Stomach smooth muscle (tissue), 2 donors: Measurements from ENCODE around the gene ADAMTSL2.

ENCODE experiments used
- H3K27ac ChIP-seq: one replicate; pipeline ENCODE4 v1.7.0; 2013; ENCODE audit warnings: mild to moderate bottlenecking, low read length, inconsistent platforms
- H3K27me3 ChIP-seq, 2 donors: one replicate each; pipeline ENCODE4 v1.7.0; 2013; ENCODE audit warnings: low read length in 2 of 2; ENCODE audit not compliant: insufficient read depth in 2 of 2, control insufficient read depth in 1 of 2
- H3K36me3 ChIP-seq, 2 donors: one replicate each; pipeline ENCODE4 v1.7.0; 2013; ENCODE audit warnings: low read length in 2 of 2; ENCODE audit not compliant: control insufficient read depth in 2 of 2, insufficient read depth in 2 of 2
- H3K4me1 ChIP-seq: one replicate; pipeline ENCODE4 v1.7.0; 2013; ENCODE audit warnings: low read length; ENCODE audit not compliant: control insufficient read depth, insufficient read depth
- H3K4me3 ChIP-seq, 2 donors: one replicate each; pipeline ENCODE4 v1.7.0; 2013; ENCODE audit warnings: low read length in 2 of 2
- H3K9ac ChIP-seq, 2 donors: one replicate each; pipeline ENCODE4 v1.7.0; 2013; ENCODE audit warnings: low read length in 2 of 2, mild to moderate bottlenecking in 1 of 2
- H3K9me3 ChIP-seq, 2 donors: one replicate each; pipeline ENCODE4 v1.7.0; 2013; ENCODE audit warnings: low read length in 2 of 2; ENCODE audit not compliant: control insufficient read depth in 2 of 2
- donor health status: healthy.
- donor health status: Pancreatic carcinoma.

The ADAMTSL2 gene

DNA sequence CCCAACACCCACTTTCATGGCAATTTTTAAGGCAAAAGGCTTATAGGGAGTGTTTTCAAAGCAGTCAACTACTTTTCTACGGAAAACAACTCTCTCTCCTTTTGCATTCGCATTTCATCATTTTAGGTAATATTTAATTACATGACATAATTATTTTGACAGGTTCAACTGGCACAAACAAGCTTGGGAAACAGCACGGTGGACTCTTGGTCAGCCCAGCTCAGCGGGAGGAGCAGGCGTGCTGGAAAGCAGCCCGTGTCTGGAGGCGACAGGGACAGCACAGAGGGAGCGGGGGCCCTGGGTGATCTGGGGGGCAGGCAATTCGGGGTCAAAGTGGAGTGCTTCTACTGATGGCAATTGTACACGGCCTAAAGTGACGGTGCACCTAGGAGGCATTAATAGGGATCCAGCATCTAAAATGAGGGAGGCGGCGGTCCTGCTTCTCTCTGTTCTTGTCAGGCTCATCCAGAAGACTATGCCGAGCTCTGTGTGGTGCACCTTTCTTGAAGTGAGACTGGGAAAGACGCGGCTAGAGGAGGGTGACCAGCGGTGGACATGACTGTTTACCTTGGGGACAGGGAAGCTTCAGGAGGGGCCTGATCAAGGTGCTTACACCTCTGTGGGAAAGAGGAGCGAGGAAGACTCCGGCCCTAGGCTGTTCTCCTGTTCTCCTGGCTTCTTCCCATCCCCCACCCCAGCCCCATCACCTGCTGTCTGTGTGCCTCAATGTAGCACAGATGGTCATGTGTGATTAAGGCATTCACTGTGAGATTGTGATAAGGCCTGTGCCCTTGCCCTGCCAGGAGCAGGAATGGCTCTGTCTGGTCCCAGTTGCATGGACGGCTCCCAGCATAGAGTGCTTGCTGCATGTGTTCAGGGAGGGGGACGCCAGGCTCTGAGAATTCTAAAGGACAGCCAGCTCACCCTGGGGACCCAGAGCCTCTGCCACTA lies 13.1 kb upstream of the ADAMTSL2 start:
- no peak overlapping the region for H3K9ac ChIP-seq

DNA sequence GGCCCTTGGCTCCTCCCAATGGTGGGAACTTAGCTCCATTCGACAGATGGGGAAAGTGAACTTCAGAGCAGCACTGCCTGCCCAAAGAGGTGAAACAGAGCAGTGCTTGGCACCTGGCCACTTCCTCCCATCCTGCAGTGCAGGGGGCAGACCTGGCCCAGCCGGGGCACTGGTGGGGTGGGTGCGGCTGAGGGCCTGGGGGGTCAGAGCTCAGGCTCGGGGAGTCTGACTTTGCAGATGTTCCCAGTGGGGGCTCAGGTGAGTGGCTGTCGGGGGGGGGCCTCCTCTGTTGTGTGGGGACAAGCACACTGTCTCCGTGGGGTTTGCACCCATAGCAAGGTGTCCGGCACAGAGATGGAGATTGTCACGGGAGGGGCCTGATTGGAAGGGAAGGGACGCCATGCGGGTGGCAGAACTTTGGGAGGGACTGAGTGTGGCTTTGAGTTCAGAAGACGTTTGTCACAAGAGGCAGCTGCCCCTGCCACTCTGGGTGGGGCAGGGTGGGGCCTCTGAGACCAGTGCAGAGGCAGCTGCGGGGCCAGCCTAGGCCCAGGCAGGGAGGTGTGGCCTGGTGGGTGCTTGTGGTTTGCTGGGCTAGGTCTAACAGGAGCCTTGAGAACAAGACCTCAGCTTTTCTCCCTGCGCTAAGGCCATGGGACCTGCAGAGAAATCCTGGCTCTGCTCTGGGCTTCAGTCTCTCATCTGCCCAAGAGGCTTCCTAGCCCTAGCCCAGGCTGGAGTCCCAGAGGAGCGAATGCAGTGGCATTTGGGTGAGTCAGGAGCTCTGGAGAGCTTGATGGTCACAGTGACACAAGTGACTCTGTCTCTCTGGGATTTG lies 12.2 kb upstream of the ADAMTSL2 start:
- H3K9ac ChIP-seq: no peak overlapping the region
- H3K36me3 ChIP-seq: no peaks in the 10 kb centered on the region
- no peak overlapping the region for H3K4me3 ChIP-seq
- H3K4me1 ChIP-seq: peaks cover 16% of the 10 kb centered on the region
- peaks cover 0 to 2% of the 10 kb centered on the region in 2 donors for H3K27me3 ChIP-seq
- H3K27ac ChIP-seq: no peak overlapping the region
- H3K9me3 ChIP-seq: no peaks in the 10 kb centered on the region

More for the DNA sequence above, 13.1 kb upstream of the ADAMTSL2 start:
- Histone ChIP-seq H3K4me1 (peaks cover 7% of the 10 kb centered on the region), H3K4me3 (no peak overlapping the region), H3K27ac (no peak overlapping the region), H3K36me3 (no peaks in the 10 kb centered on the region), H3K9me3 (no peaks in the 10 kb centered on the region), H3K27me3 (peaks cover 0 to 2% of the 10 kb centered on the region in 2 donors)

DNA sequence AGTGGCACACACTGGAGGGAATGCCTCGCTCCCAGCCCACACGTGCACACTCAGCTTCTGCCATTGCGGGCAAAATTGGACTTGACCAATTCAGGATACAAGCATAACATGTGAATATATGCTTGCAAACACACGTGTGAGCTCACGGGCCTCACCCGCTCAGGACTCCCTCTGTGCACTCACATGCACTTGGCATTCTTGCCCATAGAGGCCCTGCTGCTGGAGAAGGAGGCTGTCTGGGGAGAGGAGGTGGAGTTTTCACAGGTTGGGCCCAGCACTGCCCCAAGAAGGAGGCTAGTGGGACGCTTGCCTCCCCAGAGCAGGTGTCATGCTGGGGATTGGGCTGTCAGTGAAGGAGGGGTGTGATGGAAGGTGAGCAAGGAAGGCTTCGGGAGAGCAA lies 11.4 kb upstream of the ADAMTSL2 start:
- no peak overlapping the region for H3K27ac ChIP-seq
- no peaks in the 10 kb centered on the region for H3K9me3 ChIP-seq
- H3K9ac ChIP-seq: no peak overlapping the region
- H3K27me3 ChIP-seq: peaks cover 0 to 2% of the 10 kb centered on the region in 2 donors
- H3K4me3 ChIP-seq: no peak overlapping the region
- H3K36me3 ChIP-seq: no peaks in the 10 kb centered on the region
- H3K4me1 ChIP-seq: peaks cover 24% of the 10 kb centered on the region

DNA sequence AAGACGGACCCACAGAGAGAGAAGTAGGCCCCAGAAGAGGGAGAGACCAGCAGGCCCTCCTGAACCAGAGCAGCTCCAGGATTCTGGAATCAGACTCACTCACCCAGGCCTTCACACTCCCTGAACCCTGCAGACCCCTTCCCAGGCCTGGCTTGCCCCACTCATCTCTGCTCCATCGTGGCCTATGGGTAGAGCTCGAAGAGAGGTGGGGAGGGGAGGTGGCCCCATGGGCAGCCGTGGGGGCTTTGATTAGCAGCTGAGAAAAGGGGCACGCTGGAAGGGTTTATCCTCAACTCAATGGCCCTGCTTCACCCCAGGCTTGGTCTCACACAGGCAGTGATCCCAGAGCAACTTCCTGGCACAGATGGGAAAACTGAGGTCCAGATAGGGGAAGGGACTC lies 10.4 kb upstream of the ADAMTSL2 start:
- H3K27me3 ChIP-seq: peaks cover 0 to 2% of the 10 kb centered on the region in 2 donors
- peaks cover 34% of the 10 kb centered on the region for H3K4me1 ChIP-seq
- H3K36me3 ChIP-seq: no peaks in the 10 kb centered on the region
- no peak overlapping the region for H3K9ac ChIP-seq
- H3K27ac ChIP-seq: no peak overlapping the region
- H3K9me3 ChIP-seq: no peaks in the 10 kb centered on the region
- no peak overlapping the region for H3K4me3 ChIP-seq

DNA sequence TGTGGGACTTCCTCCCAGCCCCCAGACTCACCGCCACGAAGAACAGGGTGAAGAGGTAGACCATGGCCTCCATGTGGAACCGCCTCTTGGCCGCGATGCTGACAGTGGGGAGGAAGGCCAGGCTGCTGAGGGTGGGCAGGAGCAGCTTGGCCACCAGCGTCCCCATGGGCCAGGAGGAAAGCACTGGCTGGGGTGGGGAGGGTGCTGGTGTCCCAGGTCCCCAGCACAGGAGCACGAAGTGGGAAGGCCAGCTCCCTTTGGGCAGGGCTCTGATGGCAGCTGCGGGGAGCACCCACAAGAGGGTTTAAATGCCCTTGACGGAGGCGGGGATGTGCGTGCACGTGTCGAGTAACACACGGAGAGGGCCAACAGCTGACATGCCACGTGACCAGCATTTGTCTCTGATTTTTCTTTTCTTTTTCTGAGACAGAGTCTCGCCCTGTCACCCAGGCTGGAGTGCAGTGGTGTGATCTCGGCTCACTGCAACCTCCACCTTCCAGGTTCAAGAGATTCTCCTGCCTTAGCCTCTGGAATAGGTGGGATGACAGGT lies 9.8 kb upstream of the ADAMTSL2 start, which contains the start of gene MYMK:
TSS of gene MYMK (minus strand) at position 281 of the 550 bp plus-strand sequence. CDS start at position 166, 115 bp downstream.
- Histone ChIP-seq H3K4me1 (peaks cover 34% of the 10 kb centered on the region), H3K4me3 (no peak within 1 kb of the TSS), H3K9me3 (no peaks in the 10 kb centered on the region), H3K27me3 (peaks cover 0 to 2% of the 10 kb centered on the region in 2 donors), H3K9ac (no peak within 1 kb of the TSS), H3K36me3 (no peaks in the 10 kb centered on the region), H3K27ac (no peak within 1 kb of the TSS)

DNA sequence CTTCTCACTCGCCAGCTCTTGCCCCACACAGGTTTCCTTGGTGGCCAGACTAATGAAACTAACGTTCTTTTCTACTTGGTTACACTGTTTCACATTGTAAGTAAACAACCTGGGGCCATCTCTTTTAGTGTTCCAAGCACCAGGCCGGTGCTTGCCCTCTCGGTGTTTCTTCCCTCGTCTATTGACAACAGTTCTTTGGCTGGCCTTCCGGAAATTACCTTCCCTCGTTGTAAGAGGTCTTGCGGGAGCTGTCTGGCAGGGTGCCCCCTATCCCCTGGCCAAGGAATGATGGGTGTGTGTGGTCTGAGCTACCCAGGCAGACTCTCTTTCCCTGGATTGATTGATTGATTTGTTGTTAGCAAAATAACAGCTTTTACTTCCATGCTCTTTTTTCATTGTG lies 8.8 kb upstream of the ADAMTSL2 start:
- Histone ChIP-seq H3K4me3 (no peak overlapping the region), H3K4me1 (peaks cover 34% of the 10 kb centered on the region), H3K36me3 (no peaks in the 10 kb centered on the region), H3K9me3 (no peaks in the 10 kb centered on the region), H3K27me3 (peaks cover 0 to 2% of the 10 kb centered on the region in 2 donors), H3K27ac (no peak overlapping the region), H3K9ac (no peak overlapping the region)

DNA sequence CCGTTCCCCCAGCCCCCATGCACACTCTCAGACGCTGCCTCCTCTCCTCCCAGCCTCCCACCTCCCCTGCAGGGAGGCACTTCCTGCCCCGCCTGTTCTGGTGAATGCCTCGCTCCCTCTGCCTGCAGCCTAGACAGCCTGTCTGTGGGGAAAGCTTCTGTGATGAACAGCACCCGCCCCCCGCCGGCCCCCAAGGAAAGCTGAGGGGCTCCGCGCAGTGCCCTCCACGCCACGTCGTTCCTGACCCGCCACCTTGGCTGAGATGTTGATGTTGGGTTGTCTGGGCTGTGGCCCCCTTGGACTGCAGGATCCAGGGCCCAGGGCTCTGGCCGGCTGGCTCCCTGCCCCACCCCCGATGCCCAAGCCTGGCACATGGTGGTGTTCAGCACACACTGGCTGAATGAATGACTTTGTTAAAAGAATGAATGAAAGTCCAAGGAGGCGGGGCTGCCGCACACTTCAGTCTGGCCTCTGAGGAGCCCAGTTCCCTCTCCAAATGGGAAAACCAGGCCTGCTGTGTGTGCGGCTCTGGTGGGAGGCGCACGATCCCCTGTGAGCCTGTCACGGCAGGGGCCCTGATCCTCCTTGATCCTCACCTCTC lies 7.7 kb upstream of the ADAMTSL2 start:
- Histone ChIP-seq H3K9ac (no peak overlapping the region), H3K4me1 (peaks cover 34% of the 10 kb centered on the region), H3K36me3 (no peaks in the 10 kb centered on the region), H3K9me3 (no peaks in the 10 kb centered on the region), H3K4me3 (peak overlapping the region in 1 of 2 donors; percentile 7), H3K27ac (no peak overlapping the region), H3K27me3 (peaks cover 0 to 2% of the 10 kb centered on the region in 2 donors)

DNA sequence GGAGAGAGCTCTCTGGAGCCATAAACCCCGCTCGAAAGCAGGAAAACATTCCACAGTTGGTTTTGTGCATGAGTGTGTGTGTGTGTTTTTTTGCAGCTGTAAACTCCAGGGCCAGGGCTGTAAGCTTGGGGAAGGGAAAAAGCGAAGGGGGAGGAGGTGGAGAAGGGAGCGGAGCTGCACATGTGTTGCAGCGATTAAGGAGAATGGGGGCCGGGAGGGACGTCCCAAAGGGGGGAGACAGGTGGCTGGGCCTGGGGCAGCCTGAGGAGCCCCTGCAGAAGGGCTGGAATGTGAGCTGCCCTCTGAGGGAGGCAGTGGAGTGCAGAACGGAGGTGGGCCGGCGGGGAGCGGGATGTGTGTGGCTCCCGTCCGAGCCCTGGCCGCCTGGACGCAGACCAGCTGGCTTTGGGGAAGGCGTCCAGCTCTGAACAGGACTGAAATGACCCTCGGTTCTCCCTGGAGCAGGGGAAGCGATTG lies 7.0 kb upstream of the ADAMTSL2 start:
- no peaks in the 10 kb centered on the region for H3K9me3 ChIP-seq
- peak overlapping the region; percentile 7 to 63 for H3K4me3 ChIP-seq
- no peaks in the 10 kb centered on the region for H3K36me3 ChIP-seq
- peaks cover 0 to 2% of the 10 kb centered on the region in 2 donors for H3K27me3 ChIP-seq
- no peak overlapping the region for H3K27ac ChIP-seq
- peak overlapping the region in 1 of 2 donors; percentile 29 for H3K9ac ChIP-seq
- H3K4me1 ChIP-seq: peaks cover 34% of the 10 kb centered on the region

DNA sequence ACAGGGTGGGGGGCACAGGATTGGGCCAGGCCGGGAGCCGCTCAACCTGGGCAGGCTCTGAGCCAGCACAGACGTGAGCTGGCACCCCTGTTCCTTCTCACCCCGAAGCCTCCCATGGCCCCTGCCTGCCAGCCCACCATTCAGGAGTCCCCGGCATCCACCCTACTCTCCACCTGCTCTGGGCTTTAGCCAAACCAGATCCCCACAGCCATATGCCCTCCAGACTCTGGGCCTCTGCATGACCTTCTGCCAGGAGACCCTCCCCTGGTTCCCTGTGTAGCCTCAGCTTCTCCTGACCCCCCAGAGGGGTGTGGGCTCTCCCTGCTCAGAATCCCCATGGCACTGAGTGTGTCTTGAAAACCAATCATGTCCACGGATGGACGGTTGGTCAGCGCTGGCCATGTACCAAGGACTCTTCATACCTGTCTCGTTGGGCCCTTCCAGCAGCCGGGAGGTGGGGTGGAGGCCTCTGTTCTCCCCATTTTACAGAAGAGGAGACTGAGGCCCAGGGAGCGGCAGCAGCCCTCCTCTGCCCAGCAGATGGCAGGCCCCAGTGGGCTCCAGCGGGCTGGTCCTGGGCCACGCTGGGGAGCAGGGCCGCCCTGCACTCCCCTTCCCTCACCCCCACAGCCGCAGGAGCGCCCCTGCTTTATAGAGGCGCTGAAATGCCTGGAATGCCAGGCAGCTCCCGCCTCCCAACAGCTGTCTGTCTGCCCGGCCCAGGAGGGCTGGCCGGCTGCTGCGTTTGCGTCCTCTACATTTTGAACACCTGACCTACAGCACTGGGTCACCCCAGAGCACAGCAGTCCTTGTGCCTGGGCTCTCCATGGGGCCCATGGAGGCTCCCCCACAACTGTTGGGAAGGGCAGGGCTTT lies 6.3 kb upstream of the ADAMTSL2 start:
- Histone ChIP-seq H3K36me3 (no peaks in the 10 kb centered on the region), H3K4me1 (peaks cover 34% of the 10 kb centered on the region), H3K4me3 (peak overlapping the region in 1 of 2 donors; percentile 63), H3K9ac (no peak overlapping the region), H3K27ac (no peak overlapping the region), H3K27me3 (peaks cover 0 to 2% of the 10 kb centered on the region in 2 donors), H3K9me3 (no peaks in the 10 kb centered on the region)
